ENCODE measurements around the gene MACROH2A1. TPM values are rescaled to one million over a fixed set of nuclear protein-coding genes. Genes with fewer than 3 reads are reported as not detected.

MACROH2A1 gene
- total RNA-seq, 1 experiment from 2014 or later: 83.8 TPM

DNA sequence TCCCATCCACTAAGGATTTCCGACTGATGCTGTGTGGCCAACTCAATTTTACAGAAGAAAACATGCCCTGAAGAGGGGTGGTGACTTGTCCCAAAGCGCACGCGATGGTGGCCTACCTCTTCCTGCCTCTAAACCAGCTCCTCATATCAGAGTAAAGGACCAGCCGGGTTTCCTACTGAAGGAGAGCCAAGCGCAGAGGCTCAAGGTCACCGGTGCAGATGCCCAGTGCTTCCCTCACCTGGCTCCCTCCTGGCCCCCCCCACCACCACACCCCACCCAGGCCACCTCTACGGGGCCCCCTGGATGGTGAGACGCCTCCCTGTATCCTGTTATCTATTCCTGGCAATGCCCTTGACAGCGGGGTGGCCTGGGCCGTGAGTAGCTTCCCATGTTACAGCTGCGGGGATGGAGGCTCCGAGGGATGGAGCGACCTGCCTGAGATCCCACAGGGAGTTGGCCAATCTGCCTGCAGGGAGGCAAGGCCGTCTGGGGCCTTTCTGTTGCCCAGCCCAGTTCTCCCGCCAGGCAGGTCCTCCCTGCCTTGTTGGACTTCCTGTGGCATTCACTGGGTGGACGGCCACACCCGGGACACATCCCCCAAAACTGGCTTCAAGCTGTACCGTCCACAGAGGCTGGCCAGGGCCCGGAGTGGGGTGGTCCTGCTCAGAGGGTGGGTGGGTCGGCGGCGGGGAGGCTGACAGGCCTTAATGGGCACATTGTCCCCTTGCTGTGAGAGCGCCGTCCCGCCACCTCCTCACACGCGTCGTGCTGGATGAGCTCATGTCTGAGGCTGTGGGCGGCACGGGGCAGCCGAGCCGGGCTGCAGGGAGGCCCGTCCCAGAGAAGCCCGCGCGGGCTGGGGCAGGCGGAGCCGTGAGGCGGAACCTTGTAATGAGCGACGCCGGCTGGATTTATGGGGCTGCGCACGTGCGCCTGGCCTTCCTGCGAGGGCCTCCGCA lies 72.5 kb downstream of the MACROH2A1 start:
- DNase-seq (ENCODE audit: low spot score): peak; percentile 20
- no peaks in the 10 kb centered on the region for H3K4me1 Mint-ChIP-seq
- H3K36me3 Mint-ChIP-seq: no peaks in the 10 kb centered on the region
- CTCF ChIA-PET: interaction anchor here (1.0 kb wide), 1 partner anchor 99 kb away, joined by 4 read pairs; no protein-coding TSS in a partner anchor
- H3K27ac Mint-ChIP-seq: no peak overlapping the region
- TF ChIP-seq, protein P1, sequence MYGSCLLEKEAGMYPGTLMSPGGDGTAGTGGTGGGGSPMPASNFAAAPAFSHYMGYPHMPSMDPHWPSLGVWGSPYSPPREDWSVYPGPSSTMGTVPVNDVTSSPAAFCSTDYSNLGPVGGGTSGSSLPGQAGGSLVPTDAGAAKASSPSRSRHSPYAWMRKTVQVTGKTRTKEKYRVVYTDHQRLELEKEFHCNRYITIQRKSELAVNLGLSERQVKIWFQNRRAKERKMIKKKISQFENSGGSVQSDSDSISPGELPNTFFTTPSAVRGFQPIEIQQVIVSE (CRISPR knock-in tag; IDR thresholded peaks at IDR 0.05; ENCODE audit: borderline replicate concordance): no peak
- H3K27me3 Mint-ChIP-seq (ENCODE audit: low read depth): no peaks in the 10 kb centered on the region
- no peaks in the 10 kb centered on the region for H3K9me3 Mint-ChIP-seq
- ATAC-seq: peak; percentile 60
- POLR2A ChIA-PET: no interaction called here
- H3K4me3 Mint-ChIP-seq: no peak overlapping the region

DNA sequence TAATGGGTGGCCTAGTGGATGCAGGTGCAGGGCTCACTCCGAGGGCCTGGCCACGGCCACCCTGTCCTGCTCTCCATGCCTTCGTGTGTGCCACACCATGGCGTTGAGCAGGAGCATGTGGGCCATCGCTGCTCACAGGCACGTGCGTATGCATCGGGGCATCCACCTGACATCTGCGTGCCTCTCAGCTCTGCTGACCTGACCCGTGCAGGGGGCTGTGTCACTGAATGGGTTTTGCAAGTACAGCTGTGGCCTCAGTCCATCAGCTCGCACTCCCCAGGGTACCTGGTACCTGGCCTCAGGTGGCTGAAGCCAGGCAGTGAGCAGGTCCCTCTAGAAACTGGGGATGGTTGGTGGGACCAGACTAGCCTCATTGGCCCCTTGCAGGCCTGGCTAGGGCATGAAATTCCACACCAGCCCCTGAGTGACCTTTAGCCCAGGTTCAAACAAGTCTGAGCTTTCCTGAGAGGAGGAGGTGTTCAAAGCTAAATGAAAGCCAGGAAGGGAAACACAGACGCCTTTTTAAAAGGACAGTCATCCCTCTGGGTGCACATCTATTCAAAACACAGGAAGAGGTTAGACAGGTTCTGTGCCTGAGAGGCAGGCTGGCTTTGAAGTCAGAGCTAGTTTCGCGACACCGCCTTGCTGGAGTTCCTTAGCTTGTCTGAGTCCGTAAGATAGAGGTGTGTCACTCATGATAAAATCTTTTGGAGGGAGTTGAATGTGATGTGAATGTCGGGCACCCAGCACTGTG lies 74.0 kb downstream of the MACROH2A1 start:
- DNase-seq (ENCODE audit: low spot score) (no peak), ATAC-seq (no peak)
- TF ChIP-seq NFATC4 (CRISPR knock-in tag; IDR thresholded peaks at IDR 0.05): no peak
- TF ChIP-seq, protein P2, sequence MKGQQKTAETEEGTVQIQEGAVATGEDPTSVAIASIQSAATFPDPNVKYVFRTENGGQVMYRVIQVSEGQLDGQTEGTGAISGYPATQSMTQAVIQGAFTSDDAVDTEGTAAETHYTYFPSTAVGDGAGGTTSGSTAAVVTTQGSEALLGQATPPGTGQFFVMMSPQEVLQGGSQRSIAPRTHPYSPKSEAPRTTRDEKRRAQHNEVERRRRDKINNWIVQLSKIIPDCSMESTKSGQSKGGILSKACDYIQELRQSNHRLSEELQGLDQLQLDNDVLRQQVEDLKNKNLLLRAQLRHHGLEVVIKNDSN (CRISPR knock-in tag; IDR thresholded peaks at IDR 0.05): no peak
- TF ChIP-seq, protein P3, sequence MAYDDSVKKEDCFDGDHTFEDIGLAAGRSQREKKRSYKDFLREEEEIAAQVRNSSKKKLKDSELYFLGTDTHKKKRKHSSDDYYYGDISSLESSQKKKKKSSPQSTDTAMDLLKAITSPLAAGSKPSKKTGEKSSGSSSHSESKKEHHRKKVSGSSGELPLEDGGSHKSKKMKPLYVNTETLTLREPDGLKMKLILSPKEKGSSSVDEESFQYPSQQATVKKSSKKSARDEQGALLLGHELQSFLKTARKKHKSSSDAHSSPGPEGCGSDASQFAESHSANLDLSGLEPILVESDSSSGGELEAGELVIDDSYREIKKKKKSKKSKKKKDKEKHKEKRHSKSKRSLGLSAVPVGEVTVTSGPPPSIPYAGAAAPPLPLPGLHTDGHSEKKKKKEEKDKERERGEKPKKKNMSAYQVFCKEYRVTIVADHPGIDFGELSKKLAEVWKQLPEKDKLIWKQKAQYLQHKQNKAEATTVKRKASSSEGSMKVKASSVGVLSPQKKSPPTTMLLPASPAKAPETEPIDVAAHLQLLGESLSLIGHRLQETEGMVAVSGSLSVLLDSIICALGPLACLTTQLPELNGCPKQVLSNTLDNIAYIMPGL (CRISPR knock-in tag; IDR thresholded peaks at IDR 0.05): no peak
- TF ChIP-seq, protein P4, sequence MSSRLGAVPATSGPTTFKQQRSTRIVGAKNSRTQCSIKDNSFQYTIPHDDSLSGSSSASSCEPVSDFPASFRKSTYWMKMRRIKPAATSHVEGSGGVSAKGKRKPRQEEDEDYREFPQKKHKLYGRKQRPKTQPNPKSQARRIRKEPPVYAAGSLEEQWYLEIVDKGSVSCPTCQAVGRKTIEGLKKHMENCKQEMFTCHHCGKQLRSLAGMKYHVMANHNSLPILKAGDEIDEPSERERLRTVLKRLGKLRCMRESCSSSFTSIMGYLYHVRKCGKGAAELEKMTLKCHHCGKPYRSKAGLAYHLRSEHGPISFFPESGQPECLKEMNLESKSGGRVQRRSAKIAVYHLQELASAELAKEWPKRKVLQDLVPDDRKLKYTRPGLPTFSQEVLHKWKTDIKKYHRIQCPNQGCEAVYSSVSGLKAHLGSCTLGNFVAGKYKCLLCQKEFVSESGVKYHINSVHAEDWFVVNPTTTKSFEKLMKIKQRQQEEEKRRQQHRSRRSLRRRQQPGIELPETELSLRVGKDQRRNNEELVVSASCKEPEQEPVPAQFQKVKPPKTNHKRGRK (CRISPR knock-in tag; IDR thresholded peaks at IDR 0.05; ENCODE audit: borderline replicate concordance): no peak
- no peak for TF ChIP-seq MYBL2 (CRISPR knock-in tag; IDR thresholded peaks at IDR 0.05)
- no peak for TF ChIP-seq CREM (CRISPR knock-in tag; IDR thresholded peaks at IDR 0.05)
- TF ChIP-seq, protein P5, sequence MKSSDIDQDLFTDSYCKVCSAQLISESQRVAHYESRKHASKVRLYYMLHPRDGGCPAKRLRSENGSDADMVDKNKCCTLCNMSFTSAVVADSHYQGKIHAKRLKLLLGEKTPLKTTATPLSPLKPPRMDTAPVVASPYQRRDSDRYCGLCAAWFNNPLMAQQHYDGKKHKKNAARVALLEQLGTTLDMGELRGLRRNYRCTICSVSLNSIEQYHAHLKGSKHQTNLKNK (CRISPR knock-in tag; IDR thresholded peaks at IDR 0.05): no peak
- no peak for TF ChIP-seq GTF2I (CRISPR knock-in tag; conservative IDR thresholded peaks at IDR 0.05)
- TF ChIP-seq, protein P6, sequence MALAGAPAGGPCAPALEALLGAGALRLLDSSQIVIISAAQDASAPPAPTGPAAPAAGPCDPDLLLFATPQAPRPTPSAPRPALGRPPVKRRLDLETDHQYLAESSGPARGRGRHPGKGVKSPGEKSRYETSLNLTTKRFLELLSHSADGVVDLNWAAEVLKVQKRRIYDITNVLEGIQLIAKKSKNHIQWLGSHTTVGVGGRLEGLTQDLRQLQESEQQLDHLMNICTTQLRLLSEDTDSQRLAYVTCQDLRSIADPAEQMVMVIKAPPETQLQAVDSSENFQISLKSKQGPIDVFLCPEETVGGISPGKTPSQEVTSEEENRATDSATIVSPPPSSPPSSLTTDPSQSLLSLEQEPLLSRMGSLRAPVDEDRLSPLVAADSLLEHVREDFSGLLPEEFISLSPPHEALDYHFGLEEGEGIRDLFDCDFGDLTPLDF (CRISPR knock-in tag; IDR thresholded peaks at IDR 0.05): no peak
- TF ChIP-seq SMAD3 (CRISPR knock-in tag; IDR thresholded peaks at IDR 0.05; ENCODE audit: borderline replicate concordance): no peak
- TF ChIP-seq, protein P7, sequence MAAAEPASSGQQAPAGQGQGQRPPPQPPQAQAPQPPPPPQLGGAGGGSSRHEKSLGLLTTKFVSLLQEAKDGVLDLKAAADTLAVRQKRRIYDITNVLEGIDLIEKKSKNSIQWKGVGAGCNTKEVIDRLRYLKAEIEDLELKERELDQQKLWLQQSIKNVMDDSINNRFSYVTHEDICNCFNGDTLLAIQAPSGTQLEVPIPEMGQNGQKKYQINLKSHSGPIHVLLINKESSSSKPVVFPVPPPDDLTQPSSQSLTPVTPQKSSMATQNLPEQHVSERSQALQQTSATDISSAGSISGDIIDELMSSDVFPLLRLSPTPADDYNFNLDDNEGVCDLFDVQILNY (CRISPR knock-in tag; IDR thresholded peaks at IDR 0.05): no peak
- TF ChIP-seq, protein P8, sequence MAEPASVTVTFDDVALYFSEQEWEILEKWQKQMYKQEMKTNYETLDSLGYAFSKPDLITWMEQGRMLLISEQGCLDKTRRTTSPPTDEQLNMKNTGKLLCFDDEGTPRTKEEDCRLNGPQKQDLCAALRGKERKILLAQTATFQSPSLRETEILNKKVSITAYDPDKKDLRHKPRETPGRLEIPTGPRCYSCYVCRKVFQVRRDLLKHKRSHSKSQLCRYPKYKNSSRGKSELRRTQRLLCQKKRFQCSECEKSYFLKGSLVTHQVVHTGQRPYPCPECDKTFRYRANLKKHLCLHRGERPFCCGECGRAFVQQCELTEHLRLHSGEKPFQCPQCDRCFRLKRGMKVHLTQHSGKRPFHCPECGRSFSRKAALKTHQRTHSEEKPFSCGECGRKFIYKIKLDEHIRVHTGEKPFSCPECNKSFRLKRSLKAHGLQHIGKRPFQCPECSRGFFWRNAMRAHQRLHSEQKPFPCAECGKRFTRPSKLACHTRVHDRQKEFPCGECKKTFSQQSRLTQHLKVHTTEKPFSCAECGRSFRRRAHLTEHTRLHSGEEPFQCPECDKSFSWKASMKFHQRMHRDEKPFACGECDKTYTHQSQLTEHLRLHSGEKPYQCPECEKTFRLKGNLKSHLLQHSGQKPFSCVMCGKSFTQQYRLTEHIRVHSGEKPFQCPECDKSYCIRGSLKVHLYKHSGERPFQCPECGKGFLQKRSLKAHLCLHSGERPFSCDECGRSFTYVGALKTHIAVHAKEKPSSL (CRISPR knock-in tag; conservative IDR thresholded peaks at IDR 0.05): no peak
- TF ChIP-seq, protein P9, sequence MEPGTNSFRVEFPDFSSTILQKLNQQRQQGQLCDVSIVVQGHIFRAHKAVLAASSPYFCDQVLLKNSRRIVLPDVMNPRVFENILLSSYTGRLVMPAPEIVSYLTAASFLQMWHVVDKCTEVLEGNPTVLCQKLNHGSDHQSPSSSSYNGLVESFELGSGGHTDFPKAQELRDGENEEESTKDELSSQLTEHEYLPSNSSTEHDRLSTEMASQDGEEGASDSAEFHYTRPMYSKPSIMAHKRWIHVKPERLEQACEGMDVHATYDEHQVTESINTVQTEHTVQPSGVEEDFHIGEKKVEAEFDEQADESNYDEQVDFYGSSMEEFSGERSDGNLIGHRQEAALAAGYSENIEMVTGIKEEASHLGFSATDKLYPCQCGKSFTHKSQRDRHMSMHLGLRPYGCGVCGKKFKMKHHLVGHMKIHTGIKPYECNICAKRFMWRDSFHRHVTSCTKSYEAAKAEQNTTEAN (CRISPR knock-in tag; IDR thresholded peaks at IDR 0.05): no peak
- TF ChIP-seq SOX15 (CRISPR knock-in tag; IDR thresholded peaks at IDR 0.05): no peak
- H3K4me3 Mint-ChIP-seq: no peak overlapping the region
- no peaks in the 10 kb centered on the region for H3K36me3 Mint-ChIP-seq
- CTCF ChIA-PET: interaction anchor here (0.5 to 1.0 kb wide), 3 partner anchors 101 to 419 kb away, joined by 3 to 4 read pairs (median 3); no protein-coding TSS in a partner anchor
- POLR2A ChIA-PET: no interaction called here
- no peaks in the 10 kb centered on the region for H3K27me3 Mint-ChIP-seq (ENCODE audit: low read depth)
- no peak overlapping the region for H3K27ac Mint-ChIP-seq
- no peaks in the 10 kb centered on the region for H3K4me1 Mint-ChIP-seq
- H3K9me3 Mint-ChIP-seq: no peaks in the 10 kb centered on the region
